Mesodermal cell (in vitro differentiated cells): ENCODE data around the gene ECE1.

Experiments
- H3K27ac ChIP-seq: 2 replicates; pipeline ENCODE4 v1.7.0; 2013; ENCODE audit warnings: mild to moderate bottlenecking, low read depth, low read length, moderate library complexity; ENCODE audit not compliant: severe bottlenecking
- H3K36me3 ChIP-seq: 2 replicates; pipeline ENCODE4 v1.7.1; 2013; ENCODE audit warnings: mild to moderate bottlenecking, low read length, moderate library complexity; ENCODE audit not compliant: control insufficient read depth, insufficient read depth
- H3K4me1 ChIP-seq: one replicate; pipeline ENCODE4 v1.7.1; 2013; ENCODE audit warnings: mild to moderate bottlenecking, low read length; ENCODE audit not compliant: insufficient read depth, control insufficient read depth, poor library complexity, severe bottlenecking
- H3K4me3 ChIP-seq: 2 replicates; pipeline ENCODE4 v1.7.0; 2013; ENCODE audit warnings: low read length, control low read depth, mild to moderate bottlenecking; ENCODE audit not compliant: insufficient read depth, poor library complexity, severe bottlenecking; ENCODE audit errors: extremely low read depth
- H3K9me3 ChIP-seq: 2 replicates; pipeline ENCODE4 v1.7.1; 2013; ENCODE audit warnings: mild to moderate bottlenecking, low read length, moderate library complexity; ENCODE audit not compliant: control insufficient read depth
- WGBS, 2 experiments: methylation state at CpG; one replicate each; pipeline ENCODE4 v1.1.5; 2013; ENCODE audit warnings: missing lambda C conversion rate in 2 of 2; ENCODE audit not compliant: insufficient coverage in 2 of 2; 5-methylcytosine and 5-hydroxymethylcytosine counted together

The ECE1 gene

GRCh38 chr1:21265644-21266043, 24.6 kb downstream of the ECE1 start:
- peak overlapping the region; percentile 45 for H3K27ac ChIP-seq
- H3K4me3 ChIP-seq, result no peak overlapping the region
- H3K36me3 ChIP-seq, result peaks cover 68% of the 10 kb centered on the region
- no peaks in the 10 kb centered on the region for H3K9me3 ChIP-seq
- 84 to 100% methylated on average over 4 of the region's 6 CpGs for WGBS, 2 experiments
- H3K4me1 ChIP-seq, result peaks cover 50% of the 10 kb centered on the region

- Histone ChIP-seq H3K4me3 (no peak overlapping the region), H3K4me1 (peaks cover 50% of the 10 kb centered on the region), H3K27ac (no peak overlapping the region), H3K9me3 (no peaks in the 10 kb centered on the region), H3K36me3 (peaks cover 68% of the 10 kb centered on the region)
- WGBS, 2 experiments, result 86 to 93% methylated on average over 2 to 3 of the region's 4 CpGs
Measured at GRCh38 chr1:21264898-21265297, 25.4 kb downstream of the ECE1 start.

GRCh38 chr1:21263653-21264225, 26.5 kb downstream of the ECE1 start:
- Histone ChIP-seq H3K9me3 (no peaks in the 10 kb centered on the region), H3K27ac (peak overlapping the region; percentile 53), H3K4me3 (no peak overlapping the region), H3K4me1 (peaks cover 50% of the 10 kb centered on the region), H3K36me3 (peaks cover 68% of the 10 kb centered on the region)
- WGBS, 2 experiments, result 94 to 97% methylated on average over 8 of the region's 11 CpGs

- Histone ChIP-seq H3K4me1 (peaks cover 50% of the 10 kb centered on the region), H3K9me3 (no peaks in the 10 kb centered on the region), H3K4me3 (no peak overlapping the region), H3K36me3 (peaks cover 68% of the 10 kb centered on the region), H3K27ac (peak overlapping the region; percentile 97)
- WGBS, 2 experiments, result 70 to 91% methylated on average over 5 of the region's 10 CpGs
Measured at GRCh38 chr1:21263052-21263429, 27.2 kb downstream of the ECE1 start.

- H3K27ac ChIP-seq, result peak overlapping the region; percentile 97
- H3K36me3 ChIP-seq, result peaks cover 68% of the 10 kb centered on the region
- 49 to 52% methylated on average over 17 to 21 of the region's 23 CpGs for WGBS, 2 experiments
- no peaks in the 10 kb centered on the region for H3K9me3 ChIP-seq
- no peak overlapping the region for H3K4me3 ChIP-seq
- H3K4me1 ChIP-seq, result peaks cover 50% of the 10 kb centered on the region
Measured at GRCh38 chr1:21262293-21263051, 27.8 kb downstream of the ECE1 start.

GRCh38 chr1:21261551-21262292, 28.5 kb downstream of the ECE1 start:
- H3K27ac ChIP-seq, result peak overlapping the region; percentile 97
- WGBS, 2 experiments, result 57 to 63% methylated on average over 17 to 20 of the region's 20 CpGs
- peaks cover 71% of the 10 kb centered on the region for H3K36me3 ChIP-seq
- peaks cover 50% of the 10 kb centered on the region for H3K4me1 ChIP-seq
- H3K4me3 ChIP-seq, result no peak overlapping the region
- H3K9me3 ChIP-seq, result no peaks in the 10 kb centered on the region

- WGBS, 2 experiments, result 92% methylated on average over 18 to 22 of the region's 22 CpGs
- peaks cover 70% of the 10 kb centered on the region for H3K36me3 ChIP-seq
- no peaks in the 10 kb centered on the region for H3K9me3 ChIP-seq
- peaks cover 40% of the 10 kb centered on the region for H3K4me1 ChIP-seq
- peak overlapping the region; percentile 97 for H3K27ac ChIP-seq
- no peak overlapping the region for H3K4me3 ChIP-seq
Measured at GRCh38 chr1:21260405-21261125, 29.7 kb downstream of the ECE1 start.

- Histone ChIP-seq H3K4me1 (peaks cover 41% of the 10 kb centered on the region), H3K4me3 (no peak overlapping the region), H3K9me3 (no peaks in the 10 kb centered on the region), H3K27ac (no peak overlapping the region), H3K36me3 (peaks cover 76% of the 10 kb centered on the region)
- WGBS, 2 experiments, result 95 to 100% methylated on average over 3 of the region's 5 CpGs
Measured at GRCh38 chr1:21259316-21260076, 30.8 kb downstream of the ECE1 start.

GRCh38 chr1:21258331-21259134, 31.7 kb downstream of the ECE1 start:
- no peaks in the 10 kb centered on the region for H3K9me3 ChIP-seq
- 95 to 98% methylated on average over 15 to 18 of the region's 22 CpGs for WGBS, 2 experiments
- no peak overlapping the region for H3K4me3 ChIP-seq
- peaks cover 36% of the 10 kb centered on the region for H3K4me1 ChIP-seq
- H3K27ac ChIP-seq, result no peak overlapping the region
- H3K36me3 ChIP-seq, result peaks cover 75% of the 10 kb centered on the region
